PFSK-1 (cell line): ENCODE data around the gene EPAS1.

Experiments
- POLR2AphosphoS5 ChIP-seq: IDR thresholded peaks from 2 replicates; pipeline ENCODE4 v1.6.1; 2012; ENCODE audit warnings: low read depth, mild to moderate bottlenecking, control low read depth, low read length, moderate library complexity
- TAF1 ChIP-seq: IDR thresholded peaks from 2 replicates; pipeline ENCODE4 v1.6.1; 2012; ENCODE audit warnings: low read length, control low read depth, borderline replicate concordance; ENCODE audit not compliant: insufficient read depth

GRCh38 chr2:46371854-46372253 is 74.6 kb downstream of the EPAS1 start:
- TF ChIP-seq POLR2AphosphoS5 (no peak), TAF1 (no peak)
